ENCODE data around the gene OR2Z1.
"Not testable (repeated sequence)": the region's sequence is repeated elsewhere in the genome, so short reads cannot be mapped to it uniquely, and the experiment has no call there.

Gene OR2Z1

DNA sequence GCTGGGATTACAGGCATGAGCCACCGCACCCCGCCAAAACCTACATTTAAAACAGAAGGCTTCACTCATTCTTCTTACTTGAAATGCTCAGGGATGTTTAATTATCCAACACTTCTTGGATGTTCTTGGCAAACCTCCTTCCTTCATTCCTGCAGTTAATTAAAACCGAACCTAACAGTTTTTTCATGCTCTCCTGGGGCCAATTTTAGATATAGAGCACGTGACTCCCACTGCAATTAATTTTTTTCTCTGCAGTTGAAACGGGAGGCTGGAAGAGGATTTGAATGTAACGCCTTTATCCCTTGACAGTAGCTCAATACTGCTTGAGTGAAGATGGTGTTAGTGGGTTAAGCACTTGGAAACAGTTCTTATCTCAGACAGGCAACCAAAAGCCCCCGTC is 18.2 kb upstream of the OR2Z1 start:
- DNase-seq, result no peak

DNA sequence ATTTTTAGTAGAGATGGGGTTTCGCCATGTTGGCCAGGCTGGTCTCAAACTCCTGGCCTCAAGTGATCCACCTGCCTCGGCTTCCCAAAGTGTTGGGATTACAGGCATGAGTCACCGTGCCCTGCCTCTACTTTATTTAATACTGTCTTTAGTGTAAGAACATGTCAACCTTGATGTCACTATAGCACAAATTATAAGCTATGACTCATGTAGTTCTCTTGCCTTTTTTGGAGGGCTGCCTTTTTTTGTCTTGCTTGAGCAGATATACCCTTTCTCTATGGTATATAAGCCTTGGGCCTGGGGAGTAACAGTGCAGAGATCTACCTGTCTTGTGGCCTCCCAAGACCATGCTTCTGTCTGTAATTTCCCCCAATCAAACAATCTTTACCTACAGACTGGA is 16.1 kb upstream of the OR2Z1 start:
- DNase-seq, result not testable (repeated sequence)

DNA sequence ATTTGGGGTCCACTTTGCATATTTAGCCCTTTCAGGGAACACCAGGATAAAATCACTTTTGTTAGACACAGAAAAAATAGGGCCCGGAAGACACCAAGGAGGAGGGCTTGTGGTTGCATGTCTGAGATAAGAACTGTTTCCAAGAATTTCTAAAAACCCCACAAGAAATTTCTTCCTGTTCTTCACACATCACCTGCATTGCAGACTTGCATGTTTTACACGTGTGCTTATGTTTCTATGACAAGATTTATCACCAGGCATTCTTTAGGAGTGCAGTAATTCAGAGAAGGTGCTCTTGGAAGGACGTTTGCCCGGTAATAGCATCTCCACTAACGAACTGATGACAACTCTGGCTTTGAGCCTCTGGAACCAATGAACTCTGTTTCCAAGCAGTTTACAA is 15.7 kb upstream of the OR2Z1 start:
- DNase-seq, result no peak

DNA sequence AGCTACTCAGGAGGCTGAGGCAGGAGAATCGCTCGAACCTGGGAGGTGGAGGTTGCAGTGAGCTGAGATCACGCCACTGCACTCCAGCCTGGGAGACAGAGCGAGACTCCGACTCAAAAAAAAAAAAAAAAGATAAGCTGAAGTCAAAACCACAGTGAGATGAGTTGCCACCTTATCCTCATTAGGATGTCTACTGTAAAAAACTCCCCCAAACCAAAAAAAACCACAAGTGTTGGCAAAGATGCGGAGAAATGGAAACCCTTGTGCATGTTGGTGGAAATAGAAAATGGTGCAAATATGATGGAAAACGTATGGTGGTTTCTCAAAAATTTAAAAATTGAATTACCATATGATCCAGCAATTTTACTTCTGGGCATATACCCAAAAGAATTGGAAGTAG is 11.1 kb upstream of the OR2Z1 start:
- not testable (repeated sequence) for DNase-seq

DNA sequence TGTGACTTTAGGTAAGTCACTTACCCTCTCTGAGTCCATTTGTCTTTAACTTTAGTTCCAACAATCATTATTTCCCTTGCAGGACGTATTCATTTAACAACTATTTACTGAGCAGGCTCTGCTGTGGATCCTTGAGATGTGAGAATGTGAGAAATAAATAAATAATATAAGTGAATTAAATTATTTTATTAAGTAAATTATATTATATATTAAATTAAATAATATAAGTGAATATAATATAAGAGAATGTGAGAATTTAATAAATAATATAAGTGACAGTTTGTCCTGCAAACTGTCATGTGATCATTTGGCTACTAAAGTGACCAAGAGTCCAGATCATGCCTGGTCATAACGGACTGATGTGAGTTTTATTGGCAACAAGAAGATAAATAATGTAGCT is 598 bp downstream of the OR2Z1 start:
- no peak for DNase-seq

DNA sequence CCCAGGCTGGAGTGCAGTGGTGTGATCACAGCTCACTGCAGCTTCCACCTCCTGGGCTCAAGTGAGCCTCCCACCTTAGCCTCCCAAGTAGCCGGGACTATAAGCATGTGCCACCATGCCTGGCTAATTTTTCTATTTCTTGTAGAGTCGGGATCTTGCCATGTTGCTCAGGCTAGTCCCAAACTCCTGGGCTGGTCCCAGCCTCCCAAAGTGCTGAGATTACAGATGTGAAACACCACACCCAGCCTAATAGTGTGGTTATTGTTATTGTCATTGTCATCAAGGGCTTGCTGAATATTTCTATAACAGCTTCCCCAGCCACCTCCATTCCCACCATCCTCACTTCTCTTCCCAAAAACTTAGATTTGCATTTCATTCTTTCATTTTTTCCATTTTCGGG is 2.8 kb downstream of the OR2Z1 start:
- DNase-seq, result no peak

DNA sequence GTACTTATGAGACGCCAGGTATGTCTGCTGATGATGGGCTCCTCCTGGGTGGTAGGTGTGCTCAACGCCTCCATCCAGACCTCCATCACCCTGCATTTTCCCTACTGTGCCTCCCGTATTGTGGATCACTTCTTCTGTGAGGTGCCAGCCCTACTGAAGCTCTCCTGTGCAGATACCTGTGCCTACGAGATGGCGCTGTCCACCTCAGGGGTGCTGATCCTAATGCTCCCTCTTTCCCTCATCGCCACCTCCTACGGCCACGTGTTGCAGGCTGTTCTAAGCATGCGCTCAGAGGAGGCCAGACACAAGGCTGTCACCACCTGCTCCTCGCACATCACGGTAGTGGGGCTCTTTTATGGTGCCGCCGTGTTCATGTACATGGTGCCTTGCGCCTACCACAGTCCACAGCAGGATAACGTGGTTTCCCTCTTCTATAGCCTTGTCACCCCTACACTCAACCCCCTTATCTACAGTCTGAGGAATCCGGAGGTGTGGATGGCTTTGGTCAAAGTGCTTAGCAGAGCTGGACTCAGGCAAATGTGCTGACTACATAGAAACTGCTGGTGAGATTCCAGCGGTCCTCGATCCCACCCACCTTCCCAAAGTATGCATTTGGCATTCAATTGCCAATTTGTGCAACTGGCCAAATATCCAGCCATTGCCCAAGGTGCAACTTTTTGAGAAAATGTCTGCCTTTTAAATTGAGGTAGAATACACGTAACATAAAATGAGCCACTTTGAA is 10.2 kb downstream of the OR2Z1 start:
- peak; percentile 3 for DNase-seq

DNA sequence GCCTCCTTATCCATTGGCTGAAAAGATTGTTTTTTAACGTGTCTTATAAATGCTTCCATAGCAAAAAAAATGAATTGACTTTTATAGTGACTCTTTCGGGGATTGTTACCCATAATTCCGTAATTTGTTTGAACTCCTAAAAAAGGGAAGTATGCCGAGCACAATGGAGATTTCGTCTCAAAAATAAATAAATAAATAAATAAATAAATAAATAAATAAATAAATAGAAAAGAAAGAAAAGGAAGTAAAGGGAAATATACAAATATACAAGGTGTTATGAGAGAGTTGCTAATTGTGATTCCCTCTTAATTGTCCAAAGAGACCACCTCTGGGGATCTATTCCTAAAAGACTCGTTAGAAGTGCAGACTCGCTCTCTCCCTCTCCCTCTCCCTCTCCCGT is 16.9 kb downstream of the OR2Z1 start:
- no peak for DNase-seq

DNA sequence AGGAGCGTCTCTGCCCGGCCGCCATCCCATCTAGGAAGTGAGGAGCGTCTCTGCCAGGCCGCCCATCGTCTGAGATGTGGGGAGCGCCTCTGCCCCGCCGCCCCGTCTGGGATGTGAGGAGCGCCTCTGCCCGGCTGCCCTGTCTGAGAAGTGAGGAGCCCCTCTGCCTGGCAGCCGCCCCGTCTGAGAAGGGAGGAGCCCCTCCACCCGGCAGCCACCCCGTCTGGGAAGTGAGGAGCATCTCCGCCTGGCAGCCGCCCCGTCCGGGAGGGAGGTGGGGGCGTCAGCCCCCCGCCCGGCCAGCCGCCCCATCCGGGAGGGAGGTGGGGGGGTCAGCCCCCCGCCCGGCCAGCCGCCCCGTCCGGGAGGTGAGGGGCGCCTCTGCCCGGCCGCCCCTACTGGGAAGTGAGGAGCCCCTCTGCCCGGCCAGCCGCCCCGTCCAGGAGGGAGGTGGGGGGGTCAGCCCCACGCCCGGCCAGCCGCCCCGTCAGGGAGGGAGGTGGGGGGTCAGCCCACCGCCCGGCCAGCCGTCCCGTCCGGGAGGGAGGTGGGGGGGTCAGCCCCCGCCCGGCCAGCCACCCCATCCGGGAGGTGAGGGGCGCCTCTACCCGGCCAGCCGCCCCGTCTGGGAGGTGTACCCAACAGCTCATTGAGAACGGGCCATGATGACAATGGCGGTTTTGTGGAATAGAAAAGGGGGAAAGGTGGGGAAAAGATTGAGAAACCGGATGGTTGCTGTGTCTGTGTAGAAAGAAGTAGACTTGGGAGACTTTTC is 18.0 kb downstream of the OR2Z1 start:
- DNase-seq, result not testable (repeated sequence)

DNA sequence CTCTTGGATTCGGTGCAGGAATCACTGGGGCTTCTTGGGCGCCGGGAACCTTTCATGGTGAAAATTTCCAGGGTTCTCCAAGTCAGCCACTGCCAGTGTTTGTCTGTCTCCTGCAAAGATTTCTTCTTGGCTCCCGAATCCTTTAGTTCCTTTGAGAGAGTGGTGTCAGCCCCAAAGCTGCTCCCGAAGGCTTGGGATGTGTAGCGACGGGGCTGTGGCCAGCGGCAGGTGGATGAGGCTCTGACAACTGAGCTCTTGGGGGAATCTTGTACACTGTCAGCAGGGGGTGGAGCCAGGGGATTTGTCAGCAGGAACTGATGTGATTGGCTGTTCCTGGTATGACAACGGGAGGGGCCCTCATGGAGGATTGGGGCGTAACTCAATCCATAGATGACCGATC is 45.8 kb downstream of the OR2Z1 start:
- DNase-seq, result not testable (repeated sequence)

DNA sequence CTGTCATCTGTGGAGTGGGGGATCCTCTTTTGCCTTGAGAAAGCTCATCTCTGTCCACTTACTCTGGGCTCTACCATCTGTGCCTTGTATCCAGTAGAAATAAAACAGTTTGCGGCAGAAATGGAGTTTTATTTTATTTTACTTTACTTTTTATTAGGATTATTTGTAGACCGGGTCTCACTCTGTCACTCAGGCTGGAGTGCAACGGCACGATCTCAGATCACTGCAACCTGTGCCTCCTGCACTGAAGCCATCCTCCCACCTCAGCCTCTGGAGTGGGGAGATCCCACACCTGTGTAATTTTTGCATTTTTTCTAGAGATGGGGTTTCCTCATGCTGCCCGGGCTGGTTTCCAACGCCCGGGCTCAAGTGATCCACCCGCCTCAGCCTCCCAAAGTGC is 47.8 kb downstream of the OR2Z1 start:
- DNase-seq, result not testable (repeated sequence)

DNA sequence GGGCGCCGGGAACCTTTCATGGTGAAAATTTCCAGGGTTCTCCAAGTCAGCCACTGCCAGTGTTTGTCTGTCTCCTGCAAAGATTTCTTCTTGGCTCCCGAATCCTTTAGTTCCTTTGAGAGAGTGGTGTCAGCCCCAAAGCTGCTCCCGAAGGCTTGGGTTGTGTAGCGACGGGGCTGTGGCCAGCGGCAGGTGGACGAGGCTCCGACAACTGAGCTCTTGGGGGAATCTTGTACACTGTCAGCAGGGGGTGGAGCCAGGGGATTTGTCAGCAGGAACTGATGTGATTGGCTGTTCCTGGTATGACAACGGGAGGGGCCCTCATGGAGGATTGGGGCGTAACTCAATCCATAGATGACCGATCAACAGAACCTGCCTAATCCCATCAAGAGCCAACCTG is 52.2 kb downstream of the OR2Z1 start:
- not testable (repeated sequence) for DNase-seq

Measured in DMS53 (cell line).